Dermis lymphatic vessel endothelial cell (primary cell): ENCODE results near the gene TIPARP. TPM values are rescaled to one million over a fixed set of nuclear protein-coding genes. Genes with fewer than 3 reads are reported as not detected.

Experiments
- total RNA-seq: library from RNA; depleted of rRNA; stranded (reverse); fragments of >200 nt; gene quantifications from 2 replicates; pipeline ENCODE4 v1.2.1, GENCODE V29; 2014

Gene TIPARP
- 17.8 and 19.5 TPM in 2 replicates for total RNA-seq

GRCh38 chr3:156674046-156674910 is at the start of gene TIPARP:
Gene TIPARP, plus strand, starts transcription at chr3:156674590. Its CDS starts 3,108 bp downstream, at chr3:156677698.

Other genes with a start within 250 kb of the TIPARP start
- 128 and 202 TPM in 2 replicates for gene SSR3, start 119.5 kb upstream of the TIPARP start, total RNA-seq
- 0.60 and 0.76 TPM in 2 replicates for gene LEKR1, start 151.8 kb downstream of the TIPARP start, total RNA-seq